KOPT-K1 (cell line): ENCODE measurements around the gene RBFOX1.

Experiments used
- H3K27ac ChIP-seq: fragments of 200-600 bp; sonication (generic); 2 replicates; pipeline ENCODE4 v1.5.1; 2016; ENCODE audit warnings: antibody characterized with exemption, mild to moderate bottlenecking, low read depth, low read length; ENCODE audit not compliant: poor library complexity, severe bottlenecking
- H3K36me3 ChIP-seq: fragments of 200-600 bp; sonication (generic); 2 replicates; pipeline ENCODE4 v1.5.1; 2017; ENCODE audit warnings: antibody characterized with exemption, mild to moderate bottlenecking, low read length, moderate library complexity; ENCODE audit not compliant: insufficient read depth
- H3K9me3 ChIP-seq: fragments of 200-600 bp; sonication (generic); 2 replicates; pipeline ENCODE4 v1.5.1; 2017; ENCODE audit warnings: antibody characterized with exemption, low read length, mild to moderate bottlenecking; ENCODE audit not compliant: insufficient read depth, poor library complexity, severe bottlenecking

Gene RBFOX1

DNA sequence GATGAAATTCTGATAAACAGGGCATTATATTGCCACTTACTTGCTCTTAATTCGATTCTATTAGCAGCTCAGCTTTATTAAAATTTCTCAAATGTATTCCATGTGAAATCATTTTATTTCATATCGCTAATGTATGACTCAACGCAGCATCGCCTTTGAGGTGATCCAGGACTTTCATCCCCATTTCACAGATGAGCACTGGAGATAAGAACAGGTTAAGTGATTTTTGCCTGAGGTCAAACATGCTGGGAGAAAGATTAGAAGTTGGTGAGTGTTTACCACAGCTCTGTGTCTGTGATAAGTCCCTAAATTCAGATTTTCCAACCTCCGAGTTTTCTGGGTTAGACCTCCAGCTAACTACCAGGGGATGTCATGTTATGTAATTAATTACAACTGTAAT lies 43.6 kb downstream of the RBFOX1 start:
- Histone ChIP-seq H3K27ac (no peak overlapping the region), H3K9me3 (no peaks in the 10 kb centered on the region), H3K36me3 (no peaks in the 10 kb centered on the region)

DNA sequence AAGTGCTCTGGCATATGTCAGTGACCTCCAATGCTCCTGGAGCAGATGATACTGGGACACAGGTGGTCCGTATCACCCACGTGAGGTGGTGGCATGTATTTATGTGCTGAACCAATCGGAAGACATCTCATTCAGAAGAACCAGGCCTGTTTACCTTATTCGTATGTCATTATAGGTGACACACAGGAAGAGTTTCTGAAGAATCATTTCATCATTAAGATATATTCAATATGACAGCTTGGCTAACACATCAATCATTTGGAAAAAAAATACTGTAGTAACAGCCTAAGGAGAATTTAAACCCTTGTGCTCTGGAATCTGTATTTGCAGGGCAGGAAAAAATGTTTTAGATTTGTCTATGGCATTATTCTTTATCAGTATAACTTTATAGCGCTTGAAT lies 44.6 kb downstream of the RBFOX1 start:
- Histone ChIP-seq H3K9me3 (no peaks in the 10 kb centered on the region), H3K36me3 (no peaks in the 10 kb centered on the region)

DNA sequence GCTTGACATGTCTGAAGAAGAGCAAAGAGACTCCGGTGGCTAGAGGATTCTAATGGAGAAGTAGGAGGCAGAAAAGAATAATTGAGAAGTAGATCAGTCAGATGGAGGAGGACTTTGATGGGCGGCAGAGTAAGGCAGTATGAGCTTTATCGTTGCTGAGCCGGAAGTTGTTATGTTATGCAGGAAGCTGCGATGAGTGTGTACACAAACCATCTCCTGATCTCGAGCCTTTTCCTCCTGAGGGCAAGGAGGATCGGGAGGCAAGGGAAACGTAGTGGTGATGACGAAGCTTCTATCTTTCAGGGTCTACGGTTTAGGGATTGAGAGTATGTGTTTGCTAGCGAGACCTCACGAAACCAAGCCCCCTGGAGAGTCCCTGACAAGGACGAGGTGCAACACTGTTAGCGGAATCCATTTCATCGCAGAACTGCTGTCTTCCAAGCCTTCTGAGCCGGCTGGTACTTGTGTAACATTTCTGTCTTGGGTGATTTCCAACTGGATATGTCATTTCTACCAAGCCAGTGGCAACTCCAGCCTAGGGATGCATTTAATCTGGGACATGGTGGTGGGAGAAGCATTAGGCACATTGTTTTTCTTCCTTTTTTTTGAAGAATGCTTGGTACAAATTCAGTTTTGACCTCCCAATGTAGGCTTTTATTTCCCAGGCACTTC lies 45.5 kb downstream of the RBFOX1 start:
- H3K27ac ChIP-seq, result no peak overlapping the region
- no peaks in the 10 kb centered on the region for H3K36me3 ChIP-seq
- H3K9me3 ChIP-seq, result no peaks in the 10 kb centered on the region

More for the DNA sequence above, 44.6 kb downstream of the RBFOX1 start:
- H3K27ac ChIP-seq, result no peak overlapping the region

DNA sequence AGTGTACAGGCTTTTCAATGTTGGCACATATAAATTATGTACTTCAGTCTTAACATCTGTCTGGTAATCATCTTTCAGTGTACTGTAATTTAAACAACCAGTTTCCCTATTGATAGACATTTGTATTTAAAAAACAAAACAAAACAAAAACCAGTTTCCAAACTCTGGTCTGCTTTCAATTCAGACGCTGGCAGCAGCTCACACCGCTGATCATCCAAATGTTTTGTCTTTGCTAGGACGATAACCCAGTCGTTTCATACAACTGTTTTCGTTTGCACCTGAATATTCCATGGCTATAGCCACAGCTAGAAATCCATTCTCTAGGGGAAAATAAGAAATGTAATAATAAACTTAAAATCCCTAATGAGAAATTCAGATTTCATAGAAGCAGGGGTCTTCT lies 47.8 kb downstream of the RBFOX1 start:
- Histone ChIP-seq H3K36me3 (no peaks in the 10 kb centered on the region), H3K27ac (no peak overlapping the region), H3K9me3 (no peaks in the 10 kb centered on the region)

DNA sequence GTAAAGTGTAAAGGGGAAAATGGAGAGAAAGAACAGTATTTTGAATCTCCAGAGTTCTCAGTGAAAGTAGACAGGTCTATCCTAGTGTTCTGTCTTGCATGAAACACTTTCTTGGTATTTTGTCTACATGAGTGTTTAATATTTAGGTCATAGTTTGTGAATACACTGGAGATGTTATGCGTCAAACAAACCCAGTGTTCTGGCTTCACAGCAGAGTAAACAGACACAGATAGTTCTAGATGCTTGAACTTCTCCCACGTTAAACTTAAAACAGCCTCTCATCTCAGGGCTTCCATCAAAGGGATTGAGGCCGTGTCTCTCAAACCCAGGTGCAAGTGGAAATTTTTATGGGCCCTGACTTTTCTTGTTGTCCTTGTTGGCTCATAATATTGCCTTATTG lies 48.3 kb downstream of the RBFOX1 start:
- Histone ChIP-seq H3K9me3 (no peaks in the 10 kb centered on the region), H3K36me3 (no peaks in the 10 kb centered on the region), H3K27ac (no peak overlapping the region)

DNA sequence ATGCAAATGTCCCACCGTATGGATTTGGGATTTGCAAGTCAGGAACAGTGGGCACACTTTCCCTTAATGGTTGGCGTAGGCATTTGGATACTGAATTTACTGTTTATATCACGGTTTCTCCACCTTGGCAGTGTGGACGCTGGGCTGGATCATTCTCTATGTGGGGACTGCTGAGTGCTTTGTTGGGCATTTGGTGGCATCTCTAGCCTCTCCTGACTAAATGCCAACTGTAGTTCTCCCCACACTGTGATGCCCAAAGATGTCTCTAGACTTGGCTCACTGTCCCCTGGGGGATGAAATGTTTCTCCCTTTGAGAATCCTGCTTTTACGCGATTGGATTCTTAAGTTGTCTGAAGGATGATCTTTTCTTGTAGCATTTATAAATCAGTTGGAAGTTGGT lies 49.0 kb downstream of the RBFOX1 start:
- H3K9me3 ChIP-seq, result no peaks in the 10 kb centered on the region
- no peak overlapping the region for H3K27ac ChIP-seq
- H3K36me3 ChIP-seq, result no peaks in the 10 kb centered on the region

DNA sequence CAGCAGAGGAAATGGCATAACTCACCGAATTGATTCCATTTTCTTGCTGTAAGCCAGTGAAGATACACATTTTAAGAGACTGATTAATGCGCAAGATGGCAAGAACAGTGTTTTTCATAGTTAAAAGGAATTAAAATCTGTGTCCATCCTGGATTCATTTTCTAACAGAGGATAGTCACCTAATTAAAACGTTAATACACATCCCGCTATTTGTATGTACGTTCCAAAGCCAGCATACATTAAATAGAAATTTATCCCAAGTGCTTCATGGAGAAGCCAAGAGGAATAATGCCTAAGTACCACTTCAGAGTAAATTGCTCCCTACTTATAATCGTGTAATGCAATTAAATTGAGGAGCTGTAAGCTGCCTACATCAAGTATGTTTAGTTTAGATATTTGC lies 49.9 kb downstream of the RBFOX1 start:
- no peaks in the 10 kb centered on the region for H3K36me3 ChIP-seq
- H3K9me3 ChIP-seq, result no peaks in the 10 kb centered on the region
- no peak overlapping the region for H3K27ac ChIP-seq

DNA sequence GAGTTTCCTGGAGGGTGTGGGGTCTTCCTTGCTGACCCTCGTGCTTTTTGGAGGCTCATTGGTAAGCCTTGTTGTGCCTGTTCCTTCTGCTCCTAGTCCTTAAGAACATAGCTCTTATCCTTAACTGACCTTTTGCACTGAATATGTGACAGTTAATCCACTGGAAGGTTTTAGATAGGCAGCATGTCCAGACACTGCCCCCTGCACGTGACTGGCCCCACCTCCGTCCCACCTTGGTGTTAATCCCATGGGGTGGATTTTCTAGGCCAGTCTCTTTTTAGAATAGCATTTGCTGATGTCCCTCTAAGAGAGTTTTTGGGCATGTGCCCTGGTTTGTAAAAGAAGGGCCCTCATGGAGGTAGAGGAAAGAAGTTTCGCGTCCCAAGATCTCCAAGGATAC lies 58.3 kb downstream of the RBFOX1 start:
- no peak overlapping the region for H3K27ac ChIP-seq
- H3K9me3 ChIP-seq, result peaks cover 3% of the 10 kb centered on the region
- no peaks in the 10 kb centered on the region for H3K36me3 ChIP-seq

DNA sequence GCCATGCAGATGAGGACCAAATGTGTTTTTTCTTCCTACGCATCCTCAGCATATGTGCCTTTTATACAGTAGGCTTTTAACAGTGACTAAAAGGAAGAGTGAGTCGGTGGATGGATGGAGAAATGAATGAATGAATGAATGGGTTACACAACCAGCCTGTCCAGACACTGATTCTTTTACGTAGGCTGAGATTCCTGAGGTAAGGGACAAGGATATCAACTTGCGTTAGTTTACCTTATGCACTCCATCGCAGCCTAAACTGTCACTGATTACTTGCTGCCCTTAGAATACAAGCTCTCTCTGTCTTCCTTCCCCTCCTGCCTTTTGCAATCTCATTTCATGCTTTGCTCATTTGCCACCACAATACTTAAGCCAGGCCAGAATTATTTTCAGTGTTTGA lies 59.0 kb downstream of the RBFOX1 start:
- Histone ChIP-seq H3K9me3 (peaks cover 3% of the 10 kb centered on the region), H3K27ac (no peak overlapping the region), H3K36me3 (no peaks in the 10 kb centered on the region)

DNA sequence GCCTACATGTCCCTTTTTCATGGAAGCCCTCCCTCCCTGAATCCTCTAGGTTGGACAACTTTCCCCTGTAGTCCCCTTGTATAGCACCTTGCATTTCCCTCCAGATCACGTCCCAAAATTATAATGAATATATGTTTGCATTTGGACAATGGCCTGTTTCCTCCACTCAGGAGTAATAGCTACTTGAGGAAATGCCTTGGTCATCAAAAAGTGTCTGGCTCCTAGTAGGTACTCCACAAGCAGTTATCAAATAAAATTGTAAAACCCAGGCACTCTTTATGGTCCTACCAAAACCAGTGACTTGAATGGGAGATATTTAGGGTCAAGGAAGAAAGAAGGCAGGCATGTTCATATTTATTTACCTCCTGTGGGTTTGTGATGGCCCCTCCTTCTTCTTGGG lies 59.6 kb downstream of the RBFOX1 start:
- Histone ChIP-seq H3K36me3 (no peaks in the 10 kb centered on the region), H3K27ac (no peak overlapping the region), H3K9me3 (peaks cover 3% of the 10 kb centered on the region)

DNA sequence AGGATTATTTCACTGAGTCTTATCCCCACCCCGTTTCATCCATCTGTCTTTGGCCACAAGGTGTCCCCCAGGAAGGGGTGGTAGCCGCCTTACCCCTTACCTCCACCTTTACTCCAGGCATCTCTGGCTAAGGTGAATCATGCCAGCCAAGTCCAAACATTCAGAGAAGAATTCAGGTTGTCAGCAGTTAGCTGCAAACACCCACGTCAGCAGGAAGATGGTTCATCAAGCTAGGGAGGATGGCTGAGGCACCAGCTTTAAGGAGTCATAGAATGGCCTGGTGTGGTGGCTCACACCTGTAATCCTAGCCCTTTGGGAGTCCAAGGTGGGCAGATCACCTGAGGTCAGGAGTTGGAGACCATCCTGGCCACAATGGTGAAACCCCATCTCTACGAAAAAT lies 61.0 kb downstream of the RBFOX1 start:
- Histone ChIP-seq H3K36me3 (no peaks in the 10 kb centered on the region), H3K9me3 (peaks cover 3% of the 10 kb centered on the region), H3K27ac (no peak overlapping the region)

DNA sequence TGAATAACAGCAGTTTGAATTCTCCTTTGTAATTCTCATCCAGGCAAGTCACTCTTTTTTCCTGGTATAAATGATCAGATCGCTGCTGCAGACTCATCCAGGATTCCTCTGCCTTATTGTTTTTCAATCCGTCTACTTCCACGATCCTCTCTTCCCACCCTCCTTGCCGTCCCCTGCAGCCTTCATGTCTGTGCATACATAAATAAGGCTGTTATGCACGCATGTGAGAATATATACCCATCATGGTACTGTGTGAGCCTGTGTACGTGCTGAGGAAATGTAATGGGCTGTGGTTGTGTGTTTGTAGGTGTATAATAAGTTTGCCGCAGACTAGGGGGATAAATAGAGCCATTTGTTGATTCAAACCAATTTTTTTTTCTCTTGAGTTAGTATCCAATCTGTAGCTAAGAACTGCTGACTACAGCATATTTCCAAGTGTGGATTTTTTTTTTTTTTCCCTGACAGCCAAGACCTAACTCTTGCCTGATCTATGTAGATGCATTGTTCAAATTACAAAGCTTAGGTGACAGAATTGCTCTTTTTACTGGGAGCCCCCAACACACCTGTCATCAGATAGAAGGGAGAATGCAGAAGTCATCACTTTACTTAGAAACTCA lies 62.2 kb downstream of the RBFOX1 start:
- Histone ChIP-seq H3K27ac (no peak overlapping the region), H3K36me3 (no peaks in the 10 kb centered on the region), H3K9me3 (peaks cover 3% of the 10 kb centered on the region)

DNA sequence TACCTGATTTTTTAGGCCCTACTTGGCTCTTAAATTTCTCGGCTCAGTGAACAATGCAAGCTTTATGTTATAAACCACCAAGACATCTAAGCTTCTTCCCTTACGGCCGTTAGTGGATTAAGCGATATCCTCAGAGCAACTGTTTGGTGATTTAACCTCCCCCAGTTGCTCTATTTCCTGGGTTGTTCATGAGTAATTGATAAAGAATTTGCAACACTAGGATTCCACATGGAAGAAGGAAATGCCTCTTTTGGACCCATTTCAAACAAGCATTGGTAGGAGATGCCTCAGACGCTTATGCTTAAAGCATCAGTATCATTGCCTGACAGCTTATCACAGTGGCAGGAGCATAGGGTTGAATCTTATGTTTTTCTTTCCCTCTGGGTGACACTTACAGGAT lies 65.3 kb downstream of the RBFOX1 start:
- Histone ChIP-seq H3K9me3 (no peaks in the 10 kb centered on the region), H3K36me3 (no peaks in the 10 kb centered on the region), H3K27ac (no peak overlapping the region)

DNA sequence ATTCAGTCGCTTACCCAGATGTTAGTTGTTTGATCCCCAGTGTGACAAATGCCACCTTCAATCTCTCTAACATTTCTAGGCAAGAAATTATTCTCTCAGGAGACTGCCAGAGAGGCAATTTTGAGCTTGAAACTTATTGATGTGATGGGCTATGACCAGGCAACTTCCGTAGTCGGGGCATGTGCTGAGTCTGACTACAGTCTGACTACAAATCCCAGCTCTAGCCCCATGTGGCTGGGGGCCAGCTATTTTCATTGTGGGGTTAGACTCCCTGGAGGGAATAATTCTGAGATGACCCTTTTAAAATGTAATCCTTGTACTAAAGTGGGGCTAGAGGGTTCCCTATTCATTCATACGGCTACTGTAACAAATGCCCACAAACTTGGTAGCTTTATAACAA lies 65.9 kb downstream of the RBFOX1 start:
- Histone ChIP-seq H3K36me3 (no peaks in the 10 kb centered on the region), H3K9me3 (no peaks in the 10 kb centered on the region), H3K27ac (no peak overlapping the region)

DNA sequence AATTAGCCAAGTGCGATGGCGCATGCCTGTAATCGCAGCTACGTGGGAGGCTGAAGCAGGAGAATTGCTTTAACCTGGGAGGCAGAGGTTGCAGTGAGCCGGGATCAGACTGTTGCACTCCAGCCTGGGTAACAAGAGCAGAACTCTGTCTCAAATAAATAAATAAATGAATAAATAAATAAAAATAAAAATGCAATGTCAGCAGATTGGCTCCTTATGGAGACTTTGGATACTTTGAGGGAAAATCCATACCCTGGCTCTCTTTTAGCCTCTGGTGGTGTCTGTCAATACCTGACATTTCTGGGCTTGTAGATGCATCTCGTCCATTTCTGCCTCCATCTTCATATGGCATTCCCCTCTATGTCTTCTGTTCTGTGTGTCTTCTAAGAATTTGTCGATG lies 66.7 kb downstream of the RBFOX1 start:
- Histone ChIP-seq H3K27ac (no peak overlapping the region), H3K36me3 (no peaks in the 10 kb centered on the region), H3K9me3 (no peaks in the 10 kb centered on the region)

DNA sequence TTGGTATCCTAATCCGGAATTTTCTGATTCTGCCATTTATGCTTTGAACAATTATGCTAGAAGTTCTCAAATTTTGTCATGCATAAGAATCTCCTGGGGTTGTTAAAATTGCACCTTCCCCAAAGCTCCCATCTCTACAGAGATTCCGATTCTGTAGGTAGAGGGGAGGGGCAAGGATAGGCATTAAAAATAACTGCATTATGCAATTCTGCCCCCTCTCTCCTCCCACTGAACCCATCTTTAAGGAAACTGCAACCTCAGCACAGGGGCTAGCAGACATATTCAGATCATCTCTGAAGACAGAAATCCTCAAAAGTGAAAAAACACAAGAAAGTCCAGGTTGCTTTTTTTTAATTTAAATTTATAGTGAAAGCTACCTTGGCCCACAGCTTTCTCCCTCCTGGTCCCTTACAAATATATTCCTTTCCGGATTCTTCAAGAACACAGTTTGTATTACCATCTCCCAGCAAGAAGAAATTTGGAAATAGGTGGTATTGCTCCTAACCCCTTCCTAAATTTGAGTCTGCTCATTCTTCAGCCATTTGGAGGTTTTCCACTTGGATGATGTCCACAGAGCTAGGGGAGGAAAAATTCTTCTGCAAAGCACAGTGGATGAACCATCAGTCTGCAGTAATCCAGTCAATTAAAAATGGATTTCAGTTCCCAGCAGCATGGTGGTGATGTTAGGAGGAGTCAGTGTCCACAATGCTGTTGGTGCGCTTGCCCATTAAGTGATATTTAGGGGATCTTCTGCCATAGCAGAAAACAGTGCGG lies 67.7 kb downstream of the RBFOX1 start:
- H3K27ac ChIP-seq, result no peak overlapping the region
- no peaks in the 10 kb centered on the region for H3K36me3 ChIP-seq
- H3K9me3 ChIP-seq, result no peaks in the 10 kb centered on the region
